ENCODE measurements around the gene MPG. TPM values are rescaled to one million over a fixed set of nuclear protein-coding genes. Genes with fewer than 3 reads are reported as not detected.

MPG gene, protein sequence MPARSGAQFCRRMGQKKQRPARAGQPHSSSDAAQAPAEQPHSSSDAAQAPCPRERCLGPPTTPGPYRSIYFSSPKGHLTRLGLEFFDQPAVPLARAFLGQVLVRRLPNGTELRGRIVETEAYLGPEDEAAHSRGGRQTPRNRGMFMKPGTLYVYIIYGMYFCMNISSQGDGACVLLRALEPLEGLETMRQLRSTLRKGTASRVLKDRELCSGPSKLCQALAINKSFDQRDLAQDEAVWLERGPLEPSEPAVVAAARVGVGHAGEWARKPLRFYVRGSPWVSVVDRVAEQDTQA
- total RNA-seq, result 198 and 363 TPM in 2 replicates

DNA sequence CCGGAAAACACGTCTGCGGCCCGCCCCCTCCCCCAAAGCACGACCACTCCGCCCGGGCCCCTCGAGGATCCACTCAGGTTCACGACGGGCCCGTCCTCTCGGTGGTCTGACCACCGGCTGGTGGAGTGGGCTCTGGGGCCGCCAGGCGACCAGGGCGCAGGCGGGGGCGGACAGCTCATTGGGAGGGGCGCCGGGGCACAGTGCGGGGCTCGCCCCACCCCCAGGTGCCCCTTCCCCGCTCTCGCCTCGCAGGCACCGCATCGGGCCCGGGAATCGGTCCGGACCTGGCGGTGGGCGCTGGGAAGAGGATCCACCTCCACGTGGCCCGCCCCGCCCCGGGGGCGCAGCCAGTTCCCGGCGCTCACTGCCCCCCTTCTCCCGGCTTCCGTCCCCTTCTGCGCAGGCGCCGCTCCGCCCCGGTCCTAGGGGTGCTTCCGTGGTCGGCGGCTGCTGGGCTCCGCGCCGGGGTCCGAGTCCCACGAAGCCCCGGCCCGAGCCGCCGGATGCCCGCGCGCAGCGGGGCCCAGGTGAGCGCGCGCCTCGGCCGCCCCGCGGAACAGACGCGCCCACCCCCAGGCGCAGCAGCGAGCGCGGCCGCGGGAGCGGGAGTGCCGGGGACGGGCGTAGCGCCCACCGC is at the start of gene MPG:
Gene MPG, plus strand, starts transcription at position 419 of the 637 bp plus-strand sequence. Its CDS starts 85 bp downstream, at position 504.

DNA sequence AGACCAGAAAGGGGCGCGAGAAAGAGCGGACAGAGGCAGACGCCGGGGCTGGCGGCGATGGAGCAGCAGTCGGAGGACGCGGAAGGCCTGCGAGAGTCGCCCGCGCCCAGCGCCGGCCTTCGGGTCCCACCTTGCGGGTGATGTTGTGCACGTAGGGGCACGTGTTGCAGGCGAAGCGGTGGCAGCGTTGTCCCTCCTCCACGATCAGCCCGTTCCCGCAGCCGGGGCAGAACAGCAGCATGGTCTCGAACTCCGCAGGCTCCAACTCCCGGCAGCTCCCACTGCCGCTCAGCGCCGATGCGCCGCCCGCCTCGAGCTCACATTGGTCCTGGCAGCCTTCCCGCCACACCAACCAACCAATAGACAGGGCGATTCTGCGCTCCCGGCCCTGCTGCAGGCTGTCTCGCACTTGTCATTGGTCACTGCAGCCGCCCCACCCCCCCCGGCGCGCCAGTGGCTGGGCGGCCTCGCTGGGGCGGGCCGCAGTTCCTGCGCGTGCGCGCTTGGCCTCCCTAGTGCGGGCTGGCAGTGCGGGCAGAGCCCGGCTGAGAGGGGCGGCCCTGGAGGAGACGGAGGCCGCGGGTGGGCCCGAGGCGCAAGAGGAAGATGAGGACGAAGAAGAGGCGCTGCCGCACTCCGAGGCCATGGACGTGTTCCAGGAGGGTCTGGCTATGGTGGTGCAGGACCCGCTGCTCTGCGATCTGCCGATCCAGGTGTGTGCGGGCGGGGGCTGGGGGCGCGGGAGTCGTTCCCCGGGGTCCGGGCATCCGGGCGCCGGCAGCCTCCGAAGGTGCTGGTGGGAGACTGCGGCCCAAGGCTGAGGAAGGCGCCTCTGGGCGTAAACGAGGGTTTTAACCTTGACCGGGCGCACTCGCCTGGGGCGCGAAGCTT is 24.4 kb upstream of the MPG start, which contains the start of the genes POLR3K and SNRNP25:
Gene POLR3K, minus strand, starts transcription at position 263 of the 891 bp plus-strand sequence. Its CDS starts 22 bp downstream, at position 241.
Gene SNRNP25, plus strand, starts transcription at position 483 of the 891 bp plus-strand sequence. Its CDS starts 189 bp downstream, at position 672.

DNA sequence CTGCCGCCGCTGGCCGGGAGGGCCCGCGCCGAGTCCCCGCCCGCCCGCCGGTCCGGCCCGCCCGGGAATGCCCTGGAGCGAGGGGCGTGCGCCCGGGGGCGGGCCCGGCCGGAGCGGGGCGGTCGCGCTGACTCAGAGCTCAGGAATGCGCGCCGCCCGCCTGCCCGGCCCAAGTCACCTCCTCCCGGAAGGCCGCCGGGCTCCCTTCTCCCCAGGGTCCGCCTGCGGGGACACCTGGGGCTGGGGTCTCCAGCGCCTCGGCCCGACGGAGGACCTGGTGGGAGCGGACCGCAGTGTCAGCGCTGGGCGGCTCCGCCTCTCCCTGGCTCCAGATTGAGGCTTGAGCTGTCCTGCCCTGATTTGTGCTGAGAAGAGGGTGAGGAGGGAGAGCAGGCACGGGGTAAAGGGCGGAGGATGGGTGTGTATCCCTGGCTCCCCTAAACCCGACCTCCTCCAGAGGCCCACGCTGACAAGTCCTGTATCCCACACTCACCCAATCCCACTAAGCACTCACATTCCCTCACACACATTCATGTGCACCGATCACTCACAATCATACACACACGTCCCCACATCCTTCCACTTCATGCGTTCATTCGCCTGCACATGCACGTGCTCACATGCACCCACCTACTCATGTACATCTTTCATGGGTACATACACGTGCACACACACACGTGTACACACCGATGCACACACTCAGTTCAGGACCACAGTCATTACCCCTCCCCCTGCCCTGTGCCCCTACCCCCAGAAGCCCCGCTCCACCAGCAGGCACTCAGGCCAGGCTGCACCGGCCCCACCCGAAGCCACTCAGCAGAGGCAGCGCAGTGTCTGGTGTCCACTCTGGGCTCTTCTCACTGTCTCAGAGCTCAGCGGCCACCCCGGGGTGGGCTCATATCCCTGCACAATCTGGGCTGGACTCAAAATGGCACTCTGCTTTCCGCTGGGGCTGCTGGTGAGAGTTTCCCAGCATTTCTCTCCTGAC is 5.2 kb upstream of the MPG start, which contains the start of gene RHBDF1:
Gene RHBDF1, minus strand, starts transcription at position 71 of the 988 bp plus-strand sequence. CDS start 7,616 bp downstream, outside the sequence.

Other genes starting within 250 kb of the MPG start
- 3.4 and 10.8 TPM in 2 replicates for gene POLR3K, start 24.6 kb upstream of the MPG start, total RNA-seq
- gene SNRNP25, start 24.4 kb upstream of the MPG start, total RNA-seq, result 18.3 and 41.2 TPM in 2 replicates
- 25.6 and 81.1 TPM in 2 replicates for gene RHBDF1, start 5.6 kb upstream of the MPG start, total RNA-seq
- 28.0 and 51.8 TPM in 2 replicates for gene NPRL3, start 60.4 kb downstream of the MPG start, total RNA-seq
- not detected in 2 replicates for gene HBZ, start 74.4 kb downstream of the MPG start, total RNA-seq
- gene HBM, start 87.8 kb downstream of the MPG start, total RNA-seq, result not detected in 2 replicates
- gene HBA2, start 94.7 kb downstream of the MPG start, total RNA-seq, result not detected in 2 replicates
- gene HBA1, start 98.5 kb downstream of the MPG start, total RNA-seq, result not detected in 2 replicates
- 4.9 TPM in 1 of 2 replicates, not detected in the other for gene HBQ1, start 102.2 kb downstream of the MPG start, total RNA-seq
- gene LUC7L, start 151.2 kb downstream of the MPG start, total RNA-seq, result 24.8 and 34.2 TPM in 2 replicates
- gene FAM234A, start 156.6 kb downstream of the MPG start, total RNA-seq, result 77.1 and 163 TPM in 2 replicates
- 0.33 and 5.2 TPM in 2 replicates for gene RGS11, start 197.7 kb downstream of the MPG start, total RNA-seq
- 0.33 and 0.89 TPM in 2 replicates for gene ARHGDIG, start 202.4 kb downstream of the MPG start, total RNA-seq
- gene PDIA2, start 204.9 kb downstream of the MPG start, total RNA-seq, result 0.25 TPM in 1 of 2 replicates, not detected in the other